Erythroblast (primary cell): ENCODE measurements around the gene COA4.

Source experiments
- GATA1 ChIP-seq: IDR thresholded peaks from 2 replicates; pipeline ENCODE4 v1.6.1; 2011; ENCODE audit warnings: low read depth, mild to moderate bottlenecking, control low read depth, low read length, moderate library complexity
- POLR2A ChIP-seq: IDR thresholded peaks from 2 replicates; pipeline ENCODE4 v1.6.1; 2011; ENCODE audit warnings: mild to moderate bottlenecking, low read length

DNA sequence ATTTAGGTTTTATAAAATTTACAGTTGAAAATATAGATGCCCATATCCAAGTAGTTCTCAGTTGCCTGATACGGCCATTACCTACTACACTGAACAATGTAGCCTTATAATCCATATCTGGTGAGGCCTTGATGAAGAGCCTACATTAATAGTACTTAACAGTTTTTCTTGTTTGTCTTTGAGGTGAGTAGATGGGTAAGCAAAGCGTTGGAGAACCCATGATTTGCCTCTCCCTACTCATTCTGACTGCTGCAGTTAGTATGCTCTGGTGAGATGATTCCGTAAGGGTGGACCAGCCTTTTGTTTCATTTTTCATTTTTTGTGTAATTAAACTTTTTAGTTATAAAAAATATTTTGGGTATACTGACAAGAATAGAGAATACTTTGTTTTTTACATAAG is 11.6 kb upstream of the COA4 start:
- TF ChIP-seq POLR2A, result no peak
- TF ChIP-seq GATA1, result no peak
